Central memory CD4-positive, alpha-beta T cell (primary cell): ENCODE results near the gene PDILT.
"Not testable (repeated sequence)": the region's sequence is repeated elsewhere in the genome, so short reads cannot be mapped to it uniquely, and the experiment has no call there.

Source experiments
- DNase-seq: peaks from one replicate; pipeline ENCODE4 v3.0.0; 2022

PDILT gene

GRCh38 chr16:20320178-20320577 lies 84.4 kb downstream of the PDILT start:
- no peak for DNase-seq

GRCh38 chr16:20319406-20319805 lies 85.1 kb downstream of the PDILT start:
- DNase-seq: no peak

- no peak for DNase-seq
Observed at GRCh38 chr16:20318437-20318836, 86.1 kb downstream of the PDILT start.

- DNase-seq: no peak
Observed at GRCh38 chr16:20318006-20318405, 86.5 kb downstream of the PDILT start.

- no peak for DNase-seq
Observed at GRCh38 chr16:20317117-20317516, 87.4 kb downstream of the PDILT start.

- DNase-seq: no peak
Observed at GRCh38 chr16:20316715-20317114, 87.8 kb downstream of the PDILT start.

- DNase-seq: no peak
Observed at GRCh38 chr16:20315764-20316163, 88.8 kb downstream of the PDILT start.

GRCh38 chr16:20314575-20314974 lies 90.0 kb downstream of the PDILT start:
- no peak for DNase-seq

- no peak for DNase-seq
Observed at GRCh38 chr16:20313741-20314140, 90.8 kb downstream of the PDILT start.

- not testable (repeated sequence) for DNase-seq
Observed at GRCh38 chr16:20312536-20313095, 91.9 kb downstream of the PDILT start.

- DNase-seq: no peak
Observed at GRCh38 chr16:20311548-20311947, 93.0 kb downstream of the PDILT start.

- no peak for DNase-seq
Observed at GRCh38 chr16:20310421-20311395, 93.8 kb downstream of the PDILT start.

GRCh38 chr16:20309786-20310185 lies 94.8 kb downstream of the PDILT start:
- no peak for DNase-seq
